GM18498 (cell line): ENCODE measurements around the gene KRTAP10-1.

Experiments
- ATAC-seq: cut with Tn5 transposase; IDR thresholded peaks from one replicate; pipeline ENCODE4 v1.9.1; 2021; ENCODE audit warnings: mild to moderate bottlenecking, moderate library complexity; ENCODE audit not compliant: unreplicated experiment

Gene KRTAP10-1

DNA sequence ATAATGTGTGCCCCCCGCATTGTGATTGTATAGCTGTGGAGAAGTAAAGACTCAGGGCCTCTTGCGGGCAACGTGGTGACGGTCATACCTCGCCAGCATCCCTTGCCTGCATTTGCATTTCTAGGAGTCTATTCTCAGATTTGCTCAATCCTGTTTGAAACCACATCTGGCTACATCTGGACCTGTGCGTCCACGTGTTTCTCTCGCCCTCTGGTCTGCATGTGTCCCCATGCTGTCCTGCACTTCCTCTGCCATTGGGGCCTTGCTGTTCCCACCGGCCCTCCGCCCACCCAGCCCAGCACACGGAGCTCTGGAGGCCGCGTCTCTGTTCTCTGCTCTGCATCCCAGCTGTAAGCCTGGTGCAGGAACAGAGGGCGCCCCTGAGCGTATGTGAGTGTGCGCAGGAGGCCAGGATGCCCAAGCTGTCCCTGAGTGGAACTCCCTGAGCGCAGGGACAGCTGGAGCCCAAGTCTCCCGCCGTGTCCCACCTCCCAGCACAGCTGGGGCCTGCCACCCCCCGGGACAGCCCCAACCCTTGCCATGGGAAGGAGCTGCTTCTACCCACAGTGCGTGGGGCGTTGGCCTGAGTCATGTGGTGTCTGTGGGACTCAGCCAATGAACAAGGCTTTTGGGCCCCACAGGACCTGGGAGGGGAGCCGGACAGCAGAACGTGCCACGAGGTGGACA lies 9.7 kb upstream of the KRTAP10-1 start:
- no peak for ATAC-seq

DNA sequence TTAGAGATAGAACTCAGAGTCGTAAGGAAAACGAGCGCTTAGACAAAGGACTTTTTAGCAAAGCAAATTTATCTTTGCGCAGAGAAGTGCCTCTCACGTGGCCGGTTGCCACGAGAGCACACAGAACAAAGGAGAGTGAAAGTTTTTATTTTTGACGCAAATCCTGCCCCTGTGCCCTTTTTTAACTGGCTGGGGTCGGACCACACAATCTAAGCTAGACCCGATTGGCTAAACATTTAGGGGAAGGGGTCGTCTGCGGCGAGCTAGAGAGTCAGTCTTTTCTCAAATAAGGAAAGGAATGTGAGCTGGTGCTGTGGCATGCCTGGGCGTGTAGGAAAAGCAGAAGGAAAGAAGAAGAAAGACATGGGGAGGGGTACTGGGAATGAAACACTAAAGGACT lies 8.9 kb upstream of the KRTAP10-1 start:
- no peak for ATAC-seq

GRCh38 chr21:44548381-44548780 lies 8.4 kb upstream of the KRTAP10-1 start:
- ATAC-seq: no peak

GRCh38 chr21:44547656-44548331 lies 7.8 kb upstream of the KRTAP10-1 start:
- ATAC-seq: no peak

DNA sequence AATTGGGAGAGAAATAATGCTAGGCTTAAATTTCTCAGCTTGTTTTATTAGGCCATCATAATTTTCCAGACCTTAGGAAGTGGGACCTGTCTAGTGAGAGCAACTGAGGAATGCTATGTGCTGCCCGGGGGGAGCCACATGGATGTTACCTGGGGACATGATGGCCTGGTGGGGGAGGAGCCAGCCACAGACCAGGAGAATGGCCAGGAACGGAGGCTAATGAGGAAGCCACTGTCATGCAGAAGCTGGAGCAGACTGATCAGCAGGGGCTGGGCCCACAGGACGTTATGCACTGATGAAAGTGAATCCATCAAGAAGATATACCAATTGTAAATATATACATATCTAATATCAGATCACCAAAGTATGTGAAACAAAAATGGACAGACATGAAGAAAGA lies 4.6 kb upstream of the KRTAP10-1 start:
- no peak for ATAC-seq

GRCh38 chr21:44542716-44543115 lies 2.7 kb upstream of the KRTAP10-1 start:
- ATAC-seq: no peak

- ATAC-seq: no peak
Observed at GRCh38 chr21:44540741-44541288, 820 bp upstream of the KRTAP10-1 start.

DNA sequence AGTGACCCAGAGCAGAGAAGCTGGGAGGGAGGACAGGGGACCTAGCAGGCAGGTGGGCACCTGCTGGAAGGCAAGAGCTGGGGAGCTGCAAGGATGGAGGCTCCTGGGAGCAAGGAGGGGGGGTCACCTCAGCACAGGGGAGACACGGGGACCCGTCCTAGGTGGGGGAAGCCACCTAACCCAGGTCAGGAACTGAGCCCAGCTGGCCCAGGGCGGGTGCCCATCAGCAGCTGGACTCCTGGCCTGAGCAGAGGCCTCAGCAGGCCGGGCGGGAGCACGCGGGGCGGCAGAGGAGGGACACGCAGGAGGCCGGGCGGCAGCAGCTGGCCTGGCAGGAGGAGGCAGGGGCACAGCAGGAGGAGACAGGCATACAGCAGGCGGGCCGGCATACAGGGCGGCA lies 949 bp downstream of the KRTAP10-1 start:
- no peak for ATAC-seq

DNA sequence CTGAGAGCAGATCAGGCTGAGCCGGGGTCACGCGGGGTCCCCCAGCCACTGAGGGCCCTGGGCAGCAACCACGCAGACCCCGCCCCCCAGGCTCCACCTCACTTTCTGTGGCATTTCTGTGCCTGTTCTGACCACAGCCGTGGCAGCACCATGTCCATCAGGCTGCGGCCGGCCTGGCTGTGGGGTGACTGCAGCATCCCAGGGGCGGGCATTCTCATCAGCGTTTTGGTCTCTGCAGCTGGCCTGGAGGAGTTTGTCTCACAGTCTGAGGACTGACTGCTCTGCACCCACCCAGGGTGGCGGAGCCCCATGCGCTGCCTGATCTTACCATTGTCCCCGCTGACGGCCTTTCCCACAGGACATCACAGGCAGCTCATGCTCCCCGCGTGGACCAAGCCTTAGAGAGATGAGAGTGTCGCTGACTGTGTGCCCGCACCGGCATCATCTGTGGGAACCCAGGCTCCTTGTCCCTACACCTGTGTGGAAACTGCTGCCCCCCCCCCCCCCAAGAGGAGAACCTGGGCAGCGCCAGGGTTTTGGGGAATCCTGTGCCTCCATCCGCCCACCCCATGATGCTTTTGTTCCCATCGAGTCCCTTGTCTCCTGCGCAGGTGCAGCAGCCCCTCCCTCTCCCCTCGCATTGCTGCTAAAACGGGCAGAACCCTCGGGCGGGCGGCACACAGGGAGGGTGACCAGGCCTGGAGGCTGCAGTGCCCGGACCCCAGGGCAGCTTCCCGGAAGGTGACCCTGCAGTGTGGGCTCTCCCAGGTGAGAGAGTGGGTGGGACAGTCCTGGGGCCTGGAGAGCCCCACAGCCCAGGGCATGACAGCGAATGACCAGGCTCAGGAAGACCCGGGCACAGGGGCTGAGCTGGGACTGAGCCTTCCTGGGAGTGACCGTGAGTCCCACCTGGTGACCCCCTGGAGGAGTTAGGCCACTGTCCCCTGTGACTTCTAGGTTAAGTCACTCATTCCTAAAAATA lies 1.8 kb downstream of the KRTAP10-1 start:
- no peak for ATAC-seq

- ATAC-seq: no peak
Observed at GRCh38 chr21:44535963-44536362, 4.0 kb downstream of the KRTAP10-1 start.

DNA sequence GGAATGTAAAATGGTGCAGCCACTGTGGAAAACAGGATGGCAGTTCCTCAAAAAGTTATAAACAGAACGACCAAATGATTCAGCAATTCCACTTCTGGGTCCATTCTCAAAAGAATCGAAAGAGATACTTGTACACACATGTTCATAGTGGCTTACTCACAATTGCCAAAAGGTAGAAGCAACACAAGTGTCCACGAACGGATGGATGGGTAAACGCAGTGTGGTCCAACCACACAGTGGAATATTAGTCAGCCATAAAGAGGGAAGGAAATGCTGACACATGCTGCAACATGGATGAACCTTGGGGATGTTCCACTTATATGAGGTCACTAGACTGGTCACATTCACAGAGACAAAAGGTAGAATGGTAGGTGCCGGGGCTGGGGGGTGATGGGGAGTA lies 5.3 kb downstream of the KRTAP10-1 start:
- no peak for ATAC-seq

GRCh38 chr21:44533891-44534627 lies 5.9 kb downstream of the KRTAP10-1 start:
- no peak for ATAC-seq

GRCh38 chr21:44533121-44533890 lies 6.7 kb downstream of the KRTAP10-1 start:
- ATAC-seq: no peak

DNA sequence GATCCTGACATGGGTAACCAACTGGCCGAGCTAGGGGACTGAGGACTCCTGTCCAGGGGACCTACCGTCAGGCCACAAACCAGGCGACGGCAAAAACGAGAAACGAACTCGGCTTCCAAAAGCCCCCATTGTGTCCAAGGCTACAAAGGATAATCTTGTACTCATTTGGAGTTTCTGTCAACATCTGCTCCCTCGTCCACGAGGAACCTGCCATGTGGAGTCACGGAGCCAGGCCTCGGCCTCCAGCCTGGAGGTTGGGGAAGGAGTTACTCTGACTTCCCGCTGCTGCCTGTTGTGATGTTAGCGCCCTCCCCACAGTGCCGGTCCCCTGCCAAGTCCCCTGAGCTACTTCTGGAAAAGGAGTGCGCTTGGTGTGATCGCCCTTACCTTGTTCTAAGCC lies 7.3 kb downstream of the KRTAP10-1 start:
- no peak for ATAC-seq

- ATAC-seq: no peak
Observed at GRCh38 chr21:44531606-44532564, 8.1 kb downstream of the KRTAP10-1 start.

DNA sequence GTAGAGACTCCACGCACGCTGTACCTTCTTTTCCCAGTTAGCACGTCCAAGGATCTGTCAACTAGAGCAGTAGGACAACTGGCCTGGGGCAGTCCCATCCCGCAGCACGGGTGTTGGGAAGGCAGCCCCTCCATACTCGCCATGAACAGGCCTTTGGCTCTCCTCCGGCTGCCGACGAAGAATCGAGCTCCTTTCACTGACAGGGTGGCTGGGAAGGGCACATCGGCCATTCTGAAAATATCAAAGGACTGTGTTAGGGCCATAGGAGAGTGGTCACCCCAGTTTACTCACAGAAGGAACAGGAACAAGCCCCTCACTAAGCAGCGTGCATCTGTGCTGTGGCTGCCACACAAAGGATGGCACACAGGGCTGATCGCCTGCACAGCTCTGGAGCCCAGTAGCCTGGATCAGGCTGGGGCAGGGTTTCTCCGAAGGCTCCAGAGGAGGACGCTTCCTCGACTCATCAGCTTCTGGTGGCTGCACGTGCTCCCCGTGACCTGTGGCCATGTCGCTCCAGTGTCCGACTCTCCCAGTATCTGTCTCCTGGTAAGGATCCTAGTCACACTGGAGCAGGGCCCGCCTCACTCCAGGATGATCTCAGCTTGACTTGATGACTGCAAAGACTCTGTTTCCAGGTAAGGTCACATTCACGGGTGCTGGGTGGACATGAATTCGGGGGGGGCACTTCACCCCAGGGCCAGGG lies 8.9 kb downstream of the KRTAP10-1 start:
- ATAC-seq: no peak

- ATAC-seq: no peak
Observed at GRCh38 chr21:44530221-44530902, 9.6 kb downstream of the KRTAP10-1 start.
